NCI-H2107 treated with DMSO at 0.1 percent for 48 hours (cell line): ENCODE data around the gene AMDHD2.

Source experiments
- DNase-seq: peaks from one replicate; lab custom pipeline; 2025; ENCODE audit not compliant: unreplicated experiment; lab: John Stamatoyannopoulos, UW

AMDHD2 gene

GRCh38 chr16:2482708-2483534 is 37.2 kb upstream of the AMDHD2 start:
- peak; percentile 83 for DNase-seq

- DNase-seq, result no peak
These were observed 36.0 kb upstream of the AMDHD2 start for GRCh38 chr16:2483939-2484897.

- no peak for DNase-seq
These were observed 35.2 kb upstream of the AMDHD2 start for GRCh38 chr16:2484898-2485508.

- no peak for DNase-seq
These were observed 34.2 kb upstream of the AMDHD2 start for GRCh38 chr16:2485811-2486507.

GRCh38 chr16:2486645-2487516 is 33.3 kb upstream of the AMDHD2 start:
- peak; percentile 58 for DNase-seq

GRCh38 chr16:2487517-2487842 is 32.7 kb upstream of the AMDHD2 start:
- no peak for DNase-seq

GRCh38 chr16:2487903-2488531 is 32.2 kb upstream of the AMDHD2 start:
- DNase-seq, result no peak

GRCh38 chr16:2489581-2489980 is 30.6 kb upstream of the AMDHD2 start:
- DNase-seq, result no peak

- peak; percentile 85 for DNase-seq
These were observed 29.7 kb upstream of the AMDHD2 start for GRCh38 chr16:2490190-2491105.

- DNase-seq, result no peak
These were observed 27.9 kb upstream of the AMDHD2 start for GRCh38 chr16:2492292-2492691.

GRCh38 chr16:2493605-2494004 is 26.6 kb upstream of the AMDHD2 start:
- DNase-seq, result no peak

GRCh38 chr16:2494616-2495015 is 25.6 kb upstream of the AMDHD2 start:
- DNase-seq, result no peak

- DNase-seq, result no peak
These were observed 25.1 kb upstream of the AMDHD2 start for GRCh38 chr16:2495041-2495440.

- no peak for DNase-seq
These were observed 23.7 kb upstream of the AMDHD2 start for GRCh38 chr16:2496223-2497115.

- peak; percentile 82 for DNase-seq
These were observed 23.0 kb upstream of the AMDHD2 start for GRCh38 chr16:2497116-2497630.

- peak; percentile 82 for DNase-seq
These were observed 22.3 kb upstream of the AMDHD2 start for GRCh38 chr16:2497695-2498484.
